Hematopoietic multipotent progenitor cell treated with erythropoietin and hydrocortisone succinate and interleukin-3 and kit ligand, for 17 days (in vitro differentiated cells): ENCODE measurements around the gene PLCE1.

Experiments
- DNase-seq: peaks from one replicate; pipeline ENCODE4 v3.0.0-alpha.2; 2015; ENCODE audit warnings: low spot score

Gene PLCE1

DNA sequence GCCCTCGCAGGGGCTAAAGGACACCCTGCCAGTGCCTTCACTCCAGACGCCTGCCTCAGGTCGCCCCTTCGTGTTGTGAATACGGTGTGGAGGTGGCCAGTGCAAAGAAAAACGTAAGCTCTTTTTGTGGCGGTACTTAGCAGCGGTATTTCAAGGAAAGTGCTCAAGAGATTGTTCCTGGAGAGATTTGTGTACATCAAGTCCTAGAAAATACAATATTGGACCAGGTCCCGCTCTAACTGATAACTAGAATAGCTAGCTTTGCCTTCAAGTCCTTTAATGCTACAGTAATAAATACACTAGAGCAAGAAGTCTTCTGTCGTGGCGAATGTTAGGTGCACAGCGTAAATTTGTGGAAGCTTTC, 689 bp downstream of the PLCE1 start:
- DNase-seq, result no peak

DNA sequence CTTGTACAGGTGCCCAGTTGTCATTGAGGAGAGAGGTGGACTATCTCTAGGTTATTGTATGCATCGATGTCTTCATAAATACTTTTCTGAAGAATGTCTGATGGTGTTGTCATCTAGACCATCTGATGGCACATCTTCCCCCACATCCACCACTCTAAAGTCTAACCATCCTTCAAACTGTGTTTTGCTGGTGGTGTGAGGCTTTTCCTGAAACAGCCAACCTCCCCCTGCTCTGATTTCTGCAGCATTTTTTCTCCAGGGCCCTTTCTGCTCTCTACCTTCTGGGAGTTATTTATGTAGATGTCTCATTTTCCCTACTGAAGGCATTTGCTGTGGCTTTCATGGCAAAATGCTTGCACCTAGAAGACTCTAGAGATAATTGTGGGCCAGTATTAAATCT, 1.5 kb downstream of the PLCE1 start:
- DNase-seq, result no peak

DNA sequence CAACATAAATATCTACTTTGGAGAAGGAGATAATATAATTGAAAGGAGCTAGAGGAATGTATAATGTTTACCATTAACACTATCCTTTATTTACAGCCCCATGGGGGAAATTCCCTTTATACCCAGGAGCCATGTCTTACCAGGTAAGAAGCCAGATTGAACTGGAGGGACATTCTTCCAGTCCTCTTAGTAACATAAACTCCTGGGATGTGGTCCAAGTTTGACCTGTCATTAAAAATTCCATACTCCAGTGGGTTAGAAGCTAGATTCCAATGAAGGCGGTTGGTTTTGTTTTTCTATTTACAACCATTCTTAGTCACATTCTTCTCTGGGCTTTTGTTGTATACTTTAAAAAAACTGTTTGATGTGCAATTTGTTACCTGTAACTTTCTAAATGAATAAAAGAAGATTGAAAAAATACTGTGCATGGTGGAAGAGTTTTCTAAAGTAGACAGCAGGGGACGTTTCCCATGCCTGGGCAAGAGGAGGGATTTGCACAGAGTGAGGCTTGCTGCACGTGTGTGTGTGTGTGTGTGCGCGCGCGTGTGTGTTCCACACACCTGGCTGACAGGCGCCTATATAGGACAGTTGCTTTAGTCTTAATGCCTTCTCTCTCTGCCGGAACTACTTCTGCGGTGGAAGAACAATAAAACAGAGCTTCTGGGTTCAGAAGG, 2.0 kb downstream of the PLCE1 start:
- DNase-seq, result no peak

DNA sequence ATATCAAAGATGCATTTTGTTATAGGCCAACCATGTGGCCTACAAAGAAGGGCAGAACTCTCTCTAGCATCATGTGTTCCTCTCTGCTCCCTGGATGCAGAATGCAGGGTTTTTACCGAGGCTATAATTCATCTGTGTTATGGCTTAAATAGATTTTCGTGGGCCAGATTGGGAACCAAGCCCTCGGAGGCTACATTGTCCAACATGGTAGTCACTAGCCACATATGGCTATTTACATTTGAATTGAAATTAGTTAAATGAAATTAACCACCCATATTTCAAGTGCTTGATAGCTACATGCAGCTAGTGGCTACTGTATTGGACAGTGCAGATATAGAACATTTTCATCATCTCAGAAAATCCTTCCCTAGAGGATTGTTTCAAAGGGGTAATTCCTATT, 2.8 kb downstream of the PLCE1 start:
- no peak for DNase-seq

DNA sequence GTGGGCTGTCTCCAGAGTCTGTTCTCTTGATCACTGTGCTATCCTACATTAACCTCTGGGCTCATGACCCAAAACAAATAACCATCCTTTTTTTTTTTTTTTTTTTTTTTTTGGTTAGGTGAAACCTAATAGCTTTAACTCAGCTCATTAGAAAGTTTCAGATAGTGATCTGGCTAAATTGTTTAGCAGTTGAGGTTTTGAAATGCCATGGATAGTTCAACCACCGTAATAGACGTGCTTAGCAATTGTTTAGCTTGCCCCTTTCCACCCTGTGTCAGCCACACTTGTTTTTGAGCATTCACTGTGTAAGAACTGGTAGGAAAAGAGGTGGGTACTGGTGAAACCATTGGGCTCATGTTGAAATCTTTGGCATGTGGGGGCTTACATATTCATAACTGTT, 3.8 kb downstream of the PLCE1 start:
- no peak for DNase-seq

DNA sequence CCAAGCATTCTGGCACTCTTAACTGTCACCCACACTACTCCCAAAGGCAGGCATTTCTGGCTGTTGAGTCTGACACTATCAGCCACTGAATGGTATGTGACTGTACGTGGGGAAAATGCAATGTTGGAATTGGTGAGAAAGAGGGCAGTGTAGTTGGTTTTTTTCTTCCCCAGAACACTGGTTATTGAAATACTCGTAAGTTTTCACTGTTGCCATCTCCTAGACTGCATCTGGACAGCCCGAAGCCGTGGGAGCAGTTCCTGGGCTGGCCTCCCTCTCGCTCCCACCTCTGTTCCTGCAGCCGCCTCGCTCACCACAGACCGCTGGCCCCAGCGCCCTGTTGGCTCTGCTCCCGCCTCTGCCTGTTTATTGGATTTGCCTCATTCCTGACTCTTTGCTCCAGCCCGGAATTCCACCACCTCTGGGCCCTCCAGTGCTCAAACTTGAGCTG, 5.7 kb downstream of the PLCE1 start:
- no peak for DNase-seq

DNA sequence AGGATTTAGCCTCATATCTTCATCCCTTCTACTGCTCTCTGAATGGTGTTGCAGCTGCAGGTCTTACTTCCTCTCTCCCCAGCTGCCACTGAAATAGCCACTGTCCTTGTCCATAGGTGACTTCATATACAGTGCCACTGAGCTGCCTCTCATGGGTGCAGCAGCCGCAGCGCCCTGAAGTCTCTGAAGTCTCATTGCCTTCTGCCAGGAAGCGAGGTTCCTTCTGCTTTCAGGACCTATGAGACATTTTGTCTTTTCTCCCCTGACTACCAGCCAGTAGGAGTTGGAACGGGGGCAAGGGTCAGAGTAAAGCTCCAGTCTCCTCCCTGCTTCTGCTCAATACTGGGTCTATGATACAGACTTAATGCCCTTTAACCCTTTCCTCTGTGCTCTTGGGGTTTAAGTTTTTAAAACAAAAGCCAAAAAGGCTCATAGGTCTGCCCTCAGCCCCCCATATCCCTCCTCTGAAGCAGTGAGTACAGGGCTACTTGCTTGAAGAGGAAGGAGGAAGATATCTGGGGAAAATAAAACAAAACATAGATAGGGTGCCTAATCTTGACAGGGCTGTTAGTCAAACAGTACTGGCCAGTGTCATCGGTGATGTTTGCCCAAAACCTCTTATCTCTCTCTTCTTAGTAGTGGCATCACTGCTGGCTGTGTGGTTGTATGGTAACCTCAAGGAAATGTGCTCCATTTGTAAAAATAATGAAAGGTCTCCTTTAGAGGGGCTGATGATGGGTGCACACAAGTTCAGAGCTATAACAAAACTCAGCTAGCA, 7.1 kb downstream of the PLCE1 start:
- DNase-seq, result no peak

DNA sequence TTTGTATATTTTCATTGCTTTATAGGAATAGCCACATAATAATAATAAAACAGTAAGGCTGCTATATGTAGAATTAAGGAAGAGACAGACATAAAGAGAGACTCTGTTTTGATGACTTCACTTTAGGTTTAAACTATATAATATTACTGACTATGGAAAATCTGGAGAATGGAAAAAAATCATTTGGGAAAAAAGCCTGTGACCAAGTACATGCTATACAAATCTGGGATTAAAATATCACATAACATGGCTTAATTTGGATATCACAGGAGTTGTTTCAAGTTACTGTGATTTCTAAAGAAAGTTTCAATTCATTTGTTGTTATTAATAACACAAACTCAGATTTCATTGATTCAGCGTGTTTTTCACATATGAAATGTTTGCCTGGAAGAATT, 7.7 kb downstream of the PLCE1 start:
- no peak for DNase-seq

DNA sequence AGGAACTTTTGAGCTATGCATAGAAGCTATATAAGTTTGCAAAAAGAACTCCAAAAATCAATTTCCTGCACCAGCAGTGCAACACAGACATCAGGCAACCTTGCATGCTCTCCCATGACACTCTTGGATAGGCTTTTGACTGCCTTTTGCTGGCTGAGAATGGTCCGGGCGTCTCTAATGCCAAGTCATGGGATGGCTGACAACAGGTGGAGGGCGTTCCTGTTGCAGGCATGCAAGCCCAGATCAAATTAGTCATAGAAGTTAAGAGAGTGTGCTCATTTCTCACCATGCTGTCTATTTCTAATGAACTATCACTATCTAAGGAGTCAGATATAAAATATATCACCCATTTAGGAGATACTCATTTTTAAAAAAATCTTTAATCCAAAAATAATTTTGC, 8.4 kb downstream of the PLCE1 start:
- DNase-seq, result no peak

DNA sequence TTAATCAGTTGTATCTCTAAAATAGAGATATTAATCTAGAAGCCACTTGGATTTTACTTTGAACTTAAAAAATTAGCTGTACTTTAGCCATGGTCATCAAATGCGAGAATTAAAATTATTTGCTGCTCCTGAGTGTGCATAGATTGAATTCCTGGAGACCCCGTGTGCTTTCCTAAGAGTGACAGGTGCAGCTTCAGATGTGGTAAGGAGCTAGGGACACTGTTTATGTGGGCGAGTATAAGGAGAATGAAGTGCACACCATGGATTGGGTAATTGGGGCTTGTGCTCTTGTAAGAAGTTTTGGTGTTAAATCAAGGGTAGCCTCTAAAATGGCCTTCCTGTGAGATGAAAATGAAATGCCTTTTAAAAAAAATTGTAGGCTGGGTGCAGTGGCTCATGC, 9.8 kb downstream of the PLCE1 start:
- DNase-seq, result no peak

DNA sequence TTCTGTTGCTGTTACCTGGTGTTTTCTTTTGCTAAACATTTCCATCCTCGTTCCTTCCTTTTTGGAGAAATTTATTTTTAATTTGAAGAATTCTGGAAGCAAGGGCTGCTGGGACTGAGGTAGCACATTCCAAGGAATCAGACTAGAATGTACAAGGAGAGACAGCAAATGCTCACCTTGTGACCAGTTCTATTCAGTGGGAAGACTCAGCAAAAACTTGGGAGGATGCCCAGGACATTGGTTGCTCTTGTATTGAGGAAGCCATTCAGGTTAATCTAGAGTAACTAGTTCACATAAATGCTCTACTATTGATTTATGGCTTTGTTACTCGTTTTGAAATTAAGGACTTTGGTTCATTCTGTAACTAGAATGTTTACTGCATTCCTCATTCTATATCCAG, 11.3 kb downstream of the PLCE1 start:
- no peak for DNase-seq

DNA sequence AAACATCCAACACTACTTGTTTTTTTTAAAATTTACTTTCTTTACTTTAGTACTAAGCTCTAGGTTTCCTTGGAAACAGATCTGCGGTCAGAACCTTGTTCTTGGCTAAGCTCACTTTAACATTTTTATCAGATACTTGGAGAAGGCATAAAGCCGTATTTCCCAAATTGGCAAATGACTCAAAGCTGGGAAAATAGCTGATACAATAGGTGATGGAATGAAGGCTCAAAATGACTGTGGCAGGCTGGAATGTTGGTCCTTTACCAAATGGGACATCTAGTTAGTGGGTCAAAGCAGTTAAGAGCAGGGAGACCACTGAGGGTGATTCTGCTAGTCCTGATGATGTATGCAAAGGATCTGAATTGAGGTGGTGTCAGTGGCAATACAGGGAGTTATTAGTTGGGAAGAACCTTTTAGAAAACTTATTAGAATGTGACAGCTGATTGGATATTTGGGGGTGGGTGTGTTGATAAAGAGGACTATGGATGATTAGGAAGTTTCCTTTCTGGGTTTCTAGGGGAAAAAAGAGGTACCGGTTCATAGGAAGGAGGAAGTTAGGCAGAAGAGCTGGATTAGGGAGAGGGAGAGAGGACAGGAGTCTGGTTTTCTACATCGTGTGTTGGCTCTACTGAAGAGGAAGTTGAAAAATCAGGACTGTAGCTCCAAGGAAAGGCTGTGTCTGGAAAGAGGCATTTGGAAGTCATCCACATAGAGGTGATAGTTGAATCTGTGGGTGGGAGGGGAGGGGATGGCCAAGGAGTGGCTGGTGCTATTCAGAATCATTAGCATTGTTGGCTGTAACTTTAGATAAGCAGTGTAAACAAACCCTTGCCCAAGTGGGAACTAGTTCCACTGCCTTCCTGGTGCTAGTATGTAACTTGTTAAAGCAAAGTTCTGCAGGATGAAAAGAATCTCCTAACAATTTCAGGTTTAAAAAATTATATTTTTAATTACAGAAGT, 13.1 kb downstream of the PLCE1 start:
- no peak for DNase-seq

DNA sequence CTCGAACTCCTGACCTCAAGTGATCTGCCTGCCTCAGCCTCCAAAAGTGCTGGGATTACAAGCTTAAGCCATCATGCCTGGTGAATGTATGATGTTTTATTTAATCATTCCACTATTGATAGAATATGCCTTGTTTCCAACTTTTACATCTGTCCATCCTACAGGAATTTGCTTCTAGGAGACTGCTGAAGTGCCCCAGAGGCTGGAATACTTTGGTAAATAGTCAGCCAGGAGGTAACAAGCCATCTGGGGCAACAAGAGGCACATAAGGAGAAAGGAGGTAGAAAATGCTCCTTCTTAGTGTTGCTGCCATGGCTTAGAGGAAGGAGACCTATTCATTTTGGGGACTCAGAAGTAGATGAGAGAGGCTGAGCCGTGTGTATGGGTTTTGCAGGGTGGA, 14.8 kb downstream of the PLCE1 start:
- DNase-seq, result no peak

DNA sequence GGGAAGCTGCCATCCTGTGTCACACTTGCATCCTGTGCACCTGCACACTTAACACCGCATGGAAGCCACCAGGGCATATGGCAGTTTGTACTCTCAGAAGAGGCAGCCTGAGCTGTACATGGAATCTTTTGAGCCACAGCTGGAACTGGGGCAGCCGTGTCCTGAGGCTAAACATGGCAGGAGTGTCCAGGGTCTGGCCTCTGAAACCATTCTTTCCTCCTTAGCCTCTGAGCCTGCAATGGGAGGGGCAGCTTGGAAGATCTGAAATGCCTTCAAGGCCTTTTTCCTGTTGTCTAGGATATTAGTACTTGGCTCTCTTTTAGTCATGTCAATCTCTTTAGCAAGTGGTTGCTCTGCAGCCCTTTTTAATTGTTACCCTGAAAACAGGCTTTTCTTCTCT, 16.4 kb downstream of the PLCE1 start:
- no peak for DNase-seq

DNA sequence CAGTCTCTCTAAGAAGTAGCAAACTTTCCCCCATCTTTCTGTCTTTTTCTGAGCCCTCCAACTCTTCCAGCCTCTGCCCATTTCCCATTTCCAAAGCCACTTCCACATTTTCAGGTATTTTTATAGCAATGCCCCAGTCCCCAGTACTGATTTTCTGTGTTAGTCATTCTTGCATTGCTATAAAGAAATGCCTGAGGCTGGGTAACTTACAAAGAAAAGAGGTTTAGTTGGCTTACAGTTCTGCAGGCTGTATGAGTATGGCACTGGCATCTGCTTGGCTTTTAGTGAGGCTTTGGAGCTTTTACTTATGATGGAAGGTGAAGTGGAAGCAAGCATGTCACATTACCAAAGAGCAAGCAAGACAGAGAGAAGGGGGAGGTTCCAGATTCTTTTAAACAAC, 17.2 kb downstream of the PLCE1 start:
- no peak for DNase-seq

DNA sequence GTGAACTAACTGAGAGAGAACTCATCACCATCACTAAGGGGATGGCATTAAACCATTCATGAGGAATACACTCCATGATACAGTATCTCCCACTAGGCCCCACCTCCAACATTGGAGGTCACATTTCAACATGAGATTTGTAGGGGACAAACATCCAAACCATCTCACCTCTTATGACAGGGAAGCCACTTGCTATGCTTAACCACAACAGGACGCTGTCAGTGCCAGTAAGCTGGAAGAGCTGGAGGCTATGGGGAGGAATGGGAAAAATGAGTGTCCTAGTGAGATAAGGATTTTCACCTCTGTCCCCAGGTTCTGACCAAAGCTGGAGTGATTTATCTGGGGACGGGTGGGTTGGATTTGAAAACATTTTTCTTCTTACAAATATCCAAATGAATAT, 17.6 kb downstream of the PLCE1 start:
- DNase-seq, result no peak

DNA sequence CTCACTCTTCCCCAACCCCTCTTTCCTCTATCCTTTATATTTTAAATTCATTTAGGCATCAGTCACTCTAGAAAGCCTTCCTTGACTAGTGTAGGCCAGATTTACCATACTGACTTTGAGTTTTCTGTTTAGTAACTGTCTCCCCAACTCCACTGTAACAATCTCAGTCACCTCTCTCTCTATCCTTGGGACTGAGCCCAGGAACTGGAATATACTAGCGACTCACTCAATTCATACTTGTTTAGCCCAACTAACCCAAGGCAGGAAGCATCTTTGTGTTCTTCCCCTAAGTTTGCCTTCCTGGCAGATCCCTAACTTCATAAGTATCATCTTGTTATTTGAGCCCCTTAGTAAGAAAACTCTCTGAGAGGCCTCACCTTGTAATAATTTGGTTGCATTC, 19.1 kb downstream of the PLCE1 start:
- DNase-seq, result no peak

DNA sequence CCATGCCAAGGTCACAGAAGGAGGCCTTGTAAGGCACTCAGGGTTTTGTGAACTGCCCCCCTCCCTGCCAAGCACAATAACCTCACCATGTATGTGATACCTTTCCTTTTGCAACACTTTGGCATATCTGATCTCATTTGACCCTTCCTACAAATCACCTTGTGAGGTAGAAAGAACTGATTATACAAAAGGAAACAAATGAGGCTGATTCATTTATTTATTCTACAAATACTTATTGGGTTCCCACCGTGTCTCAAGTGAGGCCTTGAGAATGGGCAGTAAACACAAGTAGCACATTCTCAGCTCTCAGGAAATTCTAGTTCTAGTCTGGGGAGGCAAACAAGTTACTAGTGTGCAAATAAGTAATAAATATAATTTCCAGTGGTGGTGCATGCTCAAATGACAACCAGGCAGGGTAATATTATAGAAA, 19.6 kb downstream of the PLCE1 start:
- no peak for DNase-seq

DNA sequence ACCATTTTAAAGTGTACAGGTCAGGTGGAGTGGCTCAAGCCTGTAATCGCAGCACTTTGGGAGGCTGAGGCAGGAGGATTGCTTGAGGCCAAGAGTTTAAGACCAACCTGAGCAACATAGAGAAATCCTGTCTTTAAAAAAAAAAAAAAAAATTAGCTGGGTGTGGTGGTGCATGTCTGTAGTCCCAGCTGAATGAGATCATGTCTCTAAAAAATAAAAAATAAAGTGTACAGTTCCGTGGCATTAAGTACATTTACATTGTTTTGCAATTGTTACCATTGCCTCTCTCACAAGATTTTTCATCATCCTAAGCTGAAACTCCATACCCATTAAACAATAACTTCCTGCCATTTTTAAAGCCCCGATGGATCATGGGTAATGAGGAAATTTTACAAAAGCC, 20.6 kb downstream of the PLCE1 start:
- no peak for DNase-seq

DNA sequence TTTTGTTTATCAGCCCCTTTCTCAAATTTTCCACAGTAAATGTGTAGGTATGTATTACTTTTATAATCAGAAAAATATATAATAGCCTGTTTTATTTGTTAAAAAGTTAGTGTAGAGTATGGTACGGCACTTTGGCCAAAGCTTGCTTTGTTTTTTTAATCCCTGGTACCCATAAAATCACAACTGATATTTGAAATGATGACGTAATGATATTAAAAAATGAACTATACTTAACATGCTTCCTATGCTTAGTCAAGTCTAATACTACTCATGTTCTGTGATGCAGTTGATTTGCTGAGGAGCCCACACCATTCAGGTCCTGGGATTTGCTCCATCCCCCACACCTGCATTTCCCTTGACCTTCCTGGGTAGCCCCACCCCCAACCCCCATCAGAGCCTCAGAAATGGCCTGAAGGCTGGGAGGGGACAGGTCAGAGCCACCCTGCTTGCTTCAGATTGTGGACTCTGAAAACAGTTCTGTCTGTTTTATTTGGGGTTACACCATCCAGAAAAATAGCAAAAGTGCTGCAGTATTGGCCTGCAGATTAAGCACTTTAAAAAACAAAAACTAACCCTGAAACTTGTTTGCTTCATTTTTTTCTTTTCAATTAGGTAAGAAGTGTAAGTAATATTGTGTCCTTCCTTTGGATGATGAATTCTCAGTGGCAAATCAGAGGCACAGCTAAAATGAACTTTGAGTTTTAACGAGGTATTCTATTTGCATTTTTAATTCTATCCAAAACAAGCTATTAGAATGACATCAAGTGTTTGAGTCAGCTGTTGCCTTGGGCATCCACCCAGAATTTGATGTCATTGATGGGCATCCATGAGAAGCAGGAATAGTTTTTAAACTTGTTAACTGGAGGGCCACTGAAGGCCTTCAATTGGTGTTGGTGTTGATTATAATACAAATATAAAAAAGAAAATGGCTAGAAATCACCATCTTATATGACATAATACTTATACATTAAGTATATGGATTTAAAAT, 23.3 kb downstream of the PLCE1 start:
- no peak for DNase-seq

DNA sequence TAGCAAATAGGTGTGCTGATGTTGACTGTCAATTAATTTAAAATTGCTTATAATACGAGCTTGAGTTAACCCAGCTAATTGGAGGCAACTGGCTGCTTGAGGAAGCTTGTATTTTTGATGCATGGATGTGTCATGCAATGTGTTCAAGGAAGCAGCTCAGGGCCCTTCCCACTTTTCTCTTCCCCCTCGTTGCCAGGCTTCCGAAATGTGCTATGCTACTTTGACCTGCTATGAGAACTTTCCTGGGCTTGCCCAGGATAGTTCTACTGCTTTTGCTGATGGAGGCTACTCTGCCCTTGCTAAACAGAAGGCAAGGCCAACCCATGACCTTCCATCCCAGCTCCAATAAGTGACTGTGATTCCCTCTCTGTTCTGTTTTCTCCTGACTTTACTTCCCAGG, 24.4 kb downstream of the PLCE1 start:
- DNase-seq, result no peak

DNA sequence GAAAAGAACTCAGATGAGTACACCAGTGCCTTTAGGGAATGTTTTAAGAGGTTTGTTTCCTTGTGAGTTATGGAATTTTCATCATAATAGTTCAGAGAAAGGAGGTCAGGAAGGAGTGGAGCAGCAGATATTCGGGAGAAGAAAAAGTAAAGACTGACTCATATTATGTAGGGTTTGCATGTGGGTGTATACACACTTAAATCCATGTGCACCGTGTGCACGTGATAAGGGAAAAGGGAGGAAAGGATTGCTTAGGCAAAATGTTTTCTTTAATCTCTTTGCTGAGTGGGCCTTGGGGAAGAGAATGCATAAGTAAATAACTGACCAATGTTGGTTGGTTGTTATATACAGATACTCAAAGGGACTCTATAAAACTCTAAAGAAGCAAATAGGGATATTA, 30.2 kb downstream of the PLCE1 start:
- DNase-seq, result no peak
